ENCODE measurements around the gene OPCML.

OPCML gene

GRCh38 chr11:133509924-133510697, 22.2 kb downstream of the OPCML start:
- H3K4me3 ChIP-seq (ENCODE audit: control insufficient read depth, low read depth, low read length), result no peak overlapping the region
- no peak for TF ChIP-seq CTCF (IDR thresholded peaks at IDR 0.05; ENCODE audit: control insufficient read depth, insufficient read depth, low read depth, low read length, missing control alignments)
- no peak for DNase-seq (ENCODE audit: low read depth)

- no peak overlapping the region for H3K4me3 ChIP-seq (ENCODE audit: control insufficient read depth, low read depth, low read length)
- no peak for DNase-seq (ENCODE audit: low read depth)
- TF ChIP-seq CTCF (IDR thresholded peaks at IDR 0.05; ENCODE audit: control insufficient read depth, insufficient read depth, low read depth, low read length, missing control alignments), result no peak
Measured at GRCh38 chr11:133508468-133508867, 23.8 kb downstream of the OPCML start.

GRCh38 chr11:133507185-133507584, 25.1 kb downstream of the OPCML start:
- DNase-seq (ENCODE audit: low read depth), result no peak
- H3K4me3 ChIP-seq (ENCODE audit: control insufficient read depth, low read depth, low read length), result no peak overlapping the region
- TF ChIP-seq CTCF (IDR thresholded peaks at IDR 0.05; ENCODE audit: control insufficient read depth, insufficient read depth, low read depth, low read length, missing control alignments), result no peak

- no peak overlapping the region for H3K4me3 ChIP-seq (ENCODE audit: control insufficient read depth, low read depth, low read length)
- TF ChIP-seq CTCF (IDR thresholded peaks at IDR 0.05; ENCODE audit: control insufficient read depth, insufficient read depth, low read depth, low read length, missing control alignments), result no peak
- no peak for DNase-seq (ENCODE audit: low read depth)
Measured at GRCh38 chr11:133506551-133507094, 25.7 kb downstream of the OPCML start.

GRCh38 chr11:133506023-133506422, 26.3 kb downstream of the OPCML start:
- H3K4me3 ChIP-seq (ENCODE audit: control insufficient read depth, low read depth, low read length), result no peak overlapping the region
- TF ChIP-seq CTCF (IDR thresholded peaks at IDR 0.05; ENCODE audit: control insufficient read depth, insufficient read depth, low read depth, low read length, missing control alignments), result no peak
- no peak for DNase-seq (ENCODE audit: low read depth)

- no peak for DNase-seq (ENCODE audit: low read depth)
- no peak for TF ChIP-seq CTCF (IDR thresholded peaks at IDR 0.05; ENCODE audit: control insufficient read depth, insufficient read depth, low read depth, low read length, missing control alignments)
- H3K4me3 ChIP-seq (ENCODE audit: control insufficient read depth, low read depth, low read length), result no peak overlapping the region
Measured at GRCh38 chr11:133504906-133505305, 27.4 kb downstream of the OPCML start.

Measured in AG09309 (cell line).